Ishikawa (cell line): Measurements from ENCODE around the gene ARFGAP3.

Source experiments
- CEBPB ChIP-seq: IDR thresholded peaks from 2 replicates; pipeline ENCODE4 v1.6.1; 2012
- CREB1 ChIP-seq: IDR thresholded peaks from 2 replicates; pipeline ENCODE4 v1.6.1; 2012; ENCODE audit warnings: low read depth
- EGR1 ChIP-seq: IDR thresholded peaks from 2 replicates; pipeline ENCODE4 v1.6.1; 2012
- EP300 ChIP-seq: IDR thresholded peaks from 2 replicates; pipeline ENCODE4 v1.6.1; 2012; ENCODE audit warnings: borderline replicate concordance
- MAX ChIP-seq: IDR thresholded peaks from 2 replicates; pipeline ENCODE4 v1.6.1; 2012
- NFIC ChIP-seq: IDR thresholded peaks from 2 replicates; pipeline ENCODE4 v1.6.1; 2012
- RAD21 ChIP-seq: IDR thresholded peaks from 2 replicates; pipeline ENCODE4 v1.6.1; 2012; ENCODE audit warnings: low read depth
- REST ChIP-seq: IDR thresholded peaks from 2 replicates; pipeline ENCODE4 v1.6.1; 2012; ENCODE audit warnings: low read depth, mild to moderate bottlenecking
- TAF1 ChIP-seq: IDR thresholded peaks from 2 replicates; pipeline ENCODE4 v1.6.1; 2012; ENCODE audit warnings: low read depth, mild to moderate bottlenecking
- TCF12 ChIP-seq: IDR thresholded peaks from 2 replicates; pipeline ENCODE4 v1.6.1; 2012; ENCODE audit warnings: low read depth
- ZBTB7A ChIP-seq: IDR thresholded peaks from 2 replicates; pipeline ENCODE4 v1.6.1; 2012; ENCODE audit warnings: low read depth

GRCh38 chr22:42803389-42803788 lies 53.7 kb downstream of the ARFGAP3 start:
- no peak for TF ChIP-seq TAF1
- no peak for TF ChIP-seq MAX
- TF ChIP-seq EP300: no peak
- no peak for TF ChIP-seq EGR1
- TF ChIP-seq NFIC: no peak
- TF ChIP-seq TCF12: no peak
- TF ChIP-seq REST: no peak
- TF ChIP-seq CEBPB: no peak
- no peak for TF ChIP-seq RAD21
- TF ChIP-seq CREB1: no peak
- TF ChIP-seq ZBTB7A: no peak
